ENCODE measurements around the gene POU2AF1. TPM values are rescaled to one million over a fixed set of nuclear protein-coding genes. Genes with fewer than 3 reads are reported as not detected.

POU2AF1 gene
- polyA plus RNA-seq, 2 of the 4 experiments (the other 2 are of a cell fraction): not detected

DNA sequence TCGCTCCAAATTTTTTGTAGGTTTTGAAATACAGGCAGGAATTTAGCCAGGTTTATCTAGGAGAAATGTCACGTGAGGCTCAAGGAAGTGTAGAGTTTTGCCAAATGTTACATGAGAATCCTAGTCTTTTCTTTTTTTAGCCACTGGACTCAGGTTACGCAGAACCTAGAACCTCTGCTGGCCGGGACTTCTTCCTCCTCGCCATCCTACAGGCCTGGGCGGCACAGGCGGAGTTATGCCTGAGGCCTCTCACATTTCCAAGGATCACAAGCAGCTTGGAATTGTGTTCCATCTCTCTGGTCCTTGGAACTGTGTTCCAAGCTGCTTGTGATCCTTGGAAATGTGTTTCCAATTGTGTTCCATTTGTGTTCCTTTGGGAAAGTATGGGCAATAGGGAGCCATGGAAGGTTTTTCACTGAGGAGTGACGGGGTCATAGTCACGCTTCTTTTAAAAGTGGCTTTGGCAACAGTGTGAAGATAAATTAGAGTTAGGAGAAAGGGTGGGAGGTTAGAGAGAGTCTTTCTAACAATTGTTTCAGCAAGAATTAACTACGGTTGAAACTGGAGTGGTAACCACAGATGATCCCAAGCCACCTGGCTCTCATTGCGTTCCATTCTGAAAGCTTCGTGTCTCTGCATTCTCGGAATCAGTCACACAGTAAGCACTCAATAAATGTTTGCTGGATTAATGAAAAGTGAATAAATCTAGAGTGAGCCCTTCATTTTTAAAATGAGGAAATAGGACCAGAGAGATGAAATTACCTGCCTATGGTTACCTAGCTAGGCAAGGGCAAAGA lies 12.5 kb upstream of the POU2AF1 start:
- H3K4me2 ChIP-seq: no peak overlapping the region
- WGBS (ENCODE audit: missing lambda C conversion rate): 77% methylated on average over 13 of the region's 13 CpGs
- POLR2A ChIA-PET: no interaction called here
- CTCF ChIA-PET: no interaction called here
- no peak overlapping the region for H3K27ac ChIP-seq
- H3K9me3 ChIP-seq: no peaks in the 10 kb centered on the region
- no peaks in the 10 kb centered on the region for H3K4me1 ChIP-seq
- no peak for TF ChIP-seq NR3C1 (IDR thresholded peaks at IDR 0.05)
- TF ChIP-seq HOXA7 (CRISPR knock-in tag; IDR thresholded peaks at IDR 0.05): no peak
- no peak for TF ChIP-seq RAD21 (conservative IDR thresholded peaks at IDR 0.05 in 1 of 2, IDR thresholded peaks at IDR 0.05 in 1 of 2)
- no peak for TF ChIP-seq CHD2 (IDR thresholded peaks at IDR 0.05; ENCODE audit: low read length, partially characterized antibody)
- TF ChIP-seq POLR2AphosphoS2 (conservative IDR thresholded peaks at IDR 0.05; ENCODE audit: low read length): no peak
- TF ChIP-seq MAFK (IDR thresholded peaks at IDR 0.05; ENCODE audit: partially characterized antibody): no peak
- no peak for TF ChIP-seq HEYL (CRISPR knock-in tag; IDR thresholded peaks at IDR 0.05)
- no peak for TF ChIP-seq HOXB5 (CRISPR knock-in tag; IDR thresholded peaks at IDR 0.05)
- no peak for TF ChIP-seq ZSCAN20 (CRISPR knock-in tag; IDR thresholded peaks at IDR 0.05)
- no peak for TF ChIP-seq KDM1A (IDR thresholded peaks at IDR 0.05; ENCODE audit: low read depth)
- TF ChIP-seq RCOR1 (IDR thresholded peaks at IDR 0.05; ENCODE audit: low read depth, low read length): no peak
- no peak for TF ChIP-seq RNF2 (IDR thresholded peaks at IDR 0.05; ENCODE audit: borderline replicate concordance, low read depth)
- no peak for TF ChIP-seq POLR2A (IDR thresholded peaks at IDR 0.05; ENCODE audit: low read length)
- TF ChIP-seq TP53 (CRISPR knock-in tag; IDR thresholded peaks at IDR 0.05): no peak
- no peak for TF ChIP-seq PBX3 (IDR thresholded peaks at IDR 0.05)
- TF ChIP-seq, protein P1, sequence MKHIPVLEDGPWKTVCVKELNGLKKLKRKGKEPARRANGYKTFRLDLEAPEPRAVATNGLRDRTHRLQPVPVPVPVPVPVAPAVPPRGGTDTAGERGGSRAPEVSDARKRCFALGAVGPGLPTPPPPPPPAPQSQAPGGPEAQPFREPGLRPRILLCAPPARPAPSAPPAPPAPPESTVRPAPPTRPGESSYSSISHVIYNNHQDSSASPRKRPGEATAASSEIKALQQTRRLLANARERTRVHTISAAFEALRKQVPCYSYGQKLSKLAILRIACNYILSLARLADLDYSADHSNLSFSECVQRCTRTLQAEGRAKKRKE (CRISPR knock-in tag; IDR thresholded peaks at IDR 0.05; ENCODE audit: low read depth): no peak
- no peak for TF ChIP-seq MAZ (IDR thresholded peaks at IDR 0.05; ENCODE audit: borderline replicate concordance, low read depth, low read length)
- ATAC-seq: no peak
- no peak overlapping the region for H3K4me3 ChIP-seq
- no peak for DNase-seq (ENCODE audit: low read depth in 1 of 2, low spot score in 1 of 2)
- no peak for FAIRE-seq

DNA sequence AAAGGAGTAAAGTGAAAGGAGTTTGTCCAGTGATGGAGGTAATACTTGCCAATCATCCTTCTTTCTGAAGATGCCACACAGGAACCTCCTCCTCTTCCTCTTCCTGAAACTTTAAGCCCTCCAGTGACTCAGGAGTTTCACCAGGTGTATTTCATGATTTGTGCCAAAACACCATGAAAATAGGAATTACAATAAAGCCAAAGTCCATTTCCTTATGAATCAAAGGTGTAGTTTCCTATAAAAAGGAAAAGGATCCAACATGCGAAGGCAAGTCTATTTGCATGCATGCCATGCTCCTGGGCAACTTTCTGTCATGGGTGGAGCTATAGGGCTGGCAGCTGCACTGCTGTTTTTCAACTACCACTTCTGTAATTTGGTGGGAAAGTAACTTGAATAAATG lies 9.8 kb upstream of the POU2AF1 start:
- H3K4me2 ChIP-seq: no peak overlapping the region
- DNase-seq (ENCODE audit: low read depth in 1 of 2, low spot score in 1 of 2): no peak

GRCh38 chr11:111388420-111388819 lies 9.3 kb upstream of the POU2AF1 start:
- Histone ChIP-seq H3K4me2 (no peak overlapping the region), H3K27ac (no peak overlapping the region), H3K4me3 (no peak overlapping the region), H3K9me3 (0 out of 3 replicates have a peak, but pooled peaks cover 5% of the 10 kb centered on the region), H3K4me1 (no peaks in the 10 kb centered on the region)
- ChIA-PET CTCF (no interaction called here), POLR2A (no interaction called here)
- FAIRE-seq (no peak), ATAC-seq (no peak), DNase-seq (ENCODE audit: low read depth in 1 of 2, low spot score in 1 of 2) (no peak)
- TF ChIP-seq, protein P2, sequence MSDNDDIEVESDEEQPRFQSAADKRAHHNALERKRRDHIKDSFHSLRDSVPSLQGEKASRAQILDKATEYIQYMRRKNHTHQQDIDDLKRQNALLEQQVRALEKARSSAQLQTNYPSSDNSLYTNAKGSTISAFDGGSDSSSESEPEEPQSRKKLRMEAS (IDR thresholded peaks at IDR 0.05): no peak
- no peak for TF ChIP-seq RNF2 (IDR thresholded peaks at IDR 0.05; ENCODE audit: borderline replicate concordance, low read depth)
- TF ChIP-seq PBX3 (IDR thresholded peaks at IDR 0.05): no peak
- TF ChIP-seq HMGXB4 (CRISPR knock-in tag; IDR thresholded peaks at IDR 0.05; ENCODE audit: borderline replicate concordance): no peak
- no peak for TF ChIP-seq CBX8 (IDR thresholded peaks at IDR 0.05)
- TF ChIP-seq ZNF302 (CRISPR knock-in tag; IDR thresholded peaks at IDR 0.05): no peak
- TF ChIP-seq ELK1 (IDR thresholded peaks at IDR 0.05; ENCODE audit: low read depth, low read length): no peak
- no peak for TF ChIP-seq EP300 (IDR thresholded peaks at IDR 0.05)
- TF ChIP-seq ZSCAN20 (CRISPR knock-in tag; IDR thresholded peaks at IDR 0.05): no peak
- TF ChIP-seq NPAS2 (CRISPR knock-in tag; IDR thresholded peaks at IDR 0.05; ENCODE audit: borderline replicate concordance): no peak
- no peak for TF ChIP-seq KDM5A (IDR thresholded peaks at IDR 0.05)
- no peak for TF ChIP-seq RARB (CRISPR knock-in tag; IDR thresholded peaks at IDR 0.05)
- TF ChIP-seq EHF (CRISPR knock-in tag; IDR thresholded peaks at IDR 0.05): no peak
- no peak for TF ChIP-seq NFE2L2 (conservative IDR thresholded peaks at IDR 0.05; ENCODE audit: low read length)
- no peak for TF ChIP-seq TFCP2L1 (CRISPR knock-in tag; IDR thresholded peaks at IDR 0.05)
- WGBS (ENCODE audit: missing lambda C conversion rate): 76% methylated on average over 4 of the region's 4 CpGs

More for the DNA sequence above, 9.8 kb upstream of the POU2AF1 start:
- no peak overlapping the region for H3K4me3 ChIP-seq
- ChIA-PET CTCF (interaction anchor here (0.9 kb wide), 1 partner anchor 106 kb away, joined by 3 read pairs; no protein-coding TSS in a partner anchor), POLR2A (no interaction called here)
- no peak for TF ChIP-seq HEYL (CRISPR knock-in tag; IDR thresholded peaks at IDR 0.05)
- no peak overlapping the region for H3K27ac ChIP-seq
- ATAC-seq (no peak), FAIRE-seq (no peak)
- 0 out of 3 replicates have a peak, but pooled peaks cover 5% of the 10 kb centered on the region for H3K9me3 ChIP-seq
- WGBS (ENCODE audit: missing lambda C conversion rate): 80% methylated on average over 1 of the region's 1 CpG
- H3K4me1 ChIP-seq: no peaks in the 10 kb centered on the region
